ENCODE data around the gene MOB2. TPM values are rescaled to one million over a fixed set of nuclear protein-coding genes. Genes with fewer than 3 reads are reported as not detected.

The MOB2 gene
- total RNA-seq, 2 experiments from 2014 or later, result 34.1 to 34.7 TPM

DNA sequence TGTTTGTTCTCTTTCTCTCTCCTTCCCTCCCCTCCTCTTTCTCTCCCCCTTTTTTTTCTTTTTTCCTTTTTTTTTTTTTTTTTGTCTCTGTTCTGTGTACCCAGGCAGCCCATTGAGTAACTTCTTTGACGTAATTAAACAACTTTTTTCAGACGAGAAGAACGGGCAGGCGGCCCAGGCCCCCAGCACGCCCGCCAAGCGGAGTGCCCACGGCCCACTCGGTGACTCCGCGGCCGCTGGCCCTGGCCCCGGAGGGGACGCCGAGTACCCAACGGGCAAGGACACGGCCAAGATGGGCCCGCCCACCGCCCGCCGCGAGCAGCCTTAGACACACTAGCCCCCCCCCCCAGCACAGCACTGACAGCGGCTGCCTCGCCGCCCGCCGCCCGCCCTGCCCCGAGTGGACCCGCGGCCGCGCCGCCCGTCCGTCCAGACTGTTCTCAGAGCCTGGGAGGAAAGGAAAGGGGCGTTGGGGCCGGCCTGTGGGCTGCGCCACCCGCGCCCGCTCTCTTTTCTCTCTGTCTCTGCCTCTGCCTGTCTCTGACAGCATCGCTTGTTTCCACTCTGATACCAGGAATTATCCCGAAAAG, 26.1 kb downstream of the MOB2 start:
- ATAC-seq, result no peak
- no peak overlapping the region for H3K27ac Mint-ChIP-seq
- CTCF ChIA-PET, result no interaction called here
- no peaks in the 10 kb centered on the region for H3K4me1 Mint-ChIP-seq
- H3K36me3 Mint-ChIP-seq, result no peaks in the 10 kb centered on the region
- H3K9me3 Mint-ChIP-seq (ENCODE audit: low read depth), result no peaks in the 10 kb centered on the region
- no peaks in the 10 kb centered on the region for H3K27me3 Mint-ChIP-seq
- DNase-seq, result no peak
- H3K4me3 Mint-ChIP-seq, result no peak overlapping the region

DNA sequence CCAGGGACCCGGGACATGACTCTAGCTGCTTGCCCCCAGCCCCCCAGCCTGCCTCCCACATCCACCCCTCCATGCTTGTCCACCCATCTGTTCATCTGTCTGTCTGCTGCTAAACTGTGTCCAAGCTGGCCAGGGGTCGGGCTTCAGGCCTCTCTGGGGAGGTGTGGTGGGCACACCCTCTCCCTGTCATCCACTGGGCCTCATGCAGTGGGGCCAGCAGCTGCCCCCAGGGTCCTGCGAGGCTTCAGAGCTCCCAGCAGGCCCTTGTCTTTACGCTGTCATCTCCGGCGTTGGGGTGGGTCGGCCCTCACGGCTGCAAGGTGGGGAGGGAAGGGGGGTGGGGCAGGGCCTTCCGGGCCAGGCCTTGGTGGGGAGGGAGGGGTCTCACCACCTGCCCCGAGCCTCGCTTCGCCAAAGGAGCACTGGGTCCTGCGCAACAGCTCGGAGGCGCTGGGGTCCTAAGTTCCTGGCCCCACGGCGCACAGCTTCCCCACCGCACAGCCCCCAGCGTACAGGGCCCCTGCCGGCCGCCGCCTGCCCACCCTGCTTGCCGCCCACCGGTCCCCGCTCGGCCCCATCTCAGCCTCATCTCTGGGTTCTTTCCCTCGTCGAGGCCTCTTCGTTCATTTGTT, 26.7 kb downstream of the MOB2 start:
- Mint-ChIP-seq H3K27ac (no peak overlapping the region), H3K4me1 (no peaks in the 10 kb centered on the region), H3K36me3 (no peaks in the 10 kb centered on the region), H3K9me3 (ENCODE audit: low read depth) (no peaks in the 10 kb centered on the region), H3K4me3 (no peak overlapping the region), H3K27me3 (no peaks in the 10 kb centered on the region)
- no peak for DNase-seq
- ATAC-seq, result no peak
- CTCF ChIA-PET, result no interaction called here

DNA sequence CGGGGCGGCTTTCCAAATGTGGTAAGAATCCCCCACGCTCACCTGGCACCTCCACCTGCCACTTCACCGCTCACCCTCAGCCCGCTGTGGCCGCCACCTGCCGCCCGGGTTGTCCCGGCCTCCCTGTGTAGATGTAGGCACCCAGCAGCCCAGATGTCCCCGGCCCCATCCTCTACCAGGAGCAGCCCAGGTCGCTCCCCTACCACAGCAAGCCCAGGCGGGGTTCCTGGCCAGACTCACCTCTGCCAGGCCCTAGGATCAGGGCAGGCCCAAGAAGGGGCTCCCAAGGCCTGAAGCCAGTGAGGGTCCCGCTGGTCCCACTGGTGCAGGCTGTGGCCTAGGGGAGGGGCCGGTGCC, 27.4 kb downstream of the MOB2 start:
- no peaks in the 10 kb centered on the region for H3K9me3 Mint-ChIP-seq (ENCODE audit: low read depth)
- H3K36me3 Mint-ChIP-seq, result no peaks in the 10 kb centered on the region
- DNase-seq (no peak), ATAC-seq (no peak)
- H3K27ac Mint-ChIP-seq, result no peak overlapping the region
- H3K27me3 Mint-ChIP-seq, result no peaks in the 10 kb centered on the region
- no peak overlapping the region for H3K4me3 Mint-ChIP-seq
- H3K4me1 Mint-ChIP-seq, result no peaks in the 10 kb centered on the region
- CTCF ChIA-PET, result no interaction called here

DNA sequence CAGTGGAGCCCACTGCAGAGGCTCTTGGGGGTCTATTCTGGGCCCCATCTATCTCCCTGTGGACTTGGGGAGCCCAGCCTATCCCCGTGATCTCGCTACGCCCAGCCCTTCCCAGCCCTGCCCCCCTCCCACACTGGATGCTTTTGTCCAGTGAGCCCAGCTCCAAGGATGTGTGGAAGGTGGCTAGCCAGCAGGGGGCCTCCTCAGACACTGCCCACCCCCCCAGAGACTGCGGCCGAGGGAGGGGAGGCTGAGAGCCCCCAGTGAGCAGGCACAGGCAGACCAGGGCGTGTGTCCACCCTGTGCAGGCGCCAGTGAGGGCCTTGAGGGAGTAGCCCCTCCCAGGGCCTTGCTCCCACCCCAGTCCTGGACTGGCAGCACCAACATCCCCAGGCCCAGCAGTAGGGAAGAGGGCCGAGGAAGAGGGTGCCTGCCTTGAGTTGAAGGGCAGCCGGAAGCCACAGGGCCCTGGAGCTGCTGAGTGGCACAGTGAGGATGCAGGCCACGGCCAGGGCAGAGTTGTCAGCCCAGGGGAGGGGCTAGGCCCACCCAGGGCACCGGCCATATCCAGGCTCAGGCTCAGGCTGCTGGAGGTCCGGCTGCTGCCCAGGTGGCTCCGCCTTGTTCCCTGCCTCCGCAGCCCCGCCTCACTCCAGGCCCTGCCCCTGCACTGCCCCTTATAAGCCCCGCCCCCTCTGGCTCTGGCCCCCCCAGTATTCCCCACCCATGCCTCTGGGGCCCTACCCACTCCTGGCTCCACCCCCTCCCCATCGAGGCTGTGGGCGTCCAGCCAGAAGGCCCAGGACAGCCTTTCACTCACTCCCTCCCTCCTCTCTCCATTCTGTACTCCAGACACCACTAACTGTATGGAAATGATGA, 28.0 kb downstream of the MOB2 start:
- Mint-ChIP-seq H3K27me3 (no peaks in the 10 kb centered on the region), H3K27ac (no peak overlapping the region), H3K4me1 (no peaks in the 10 kb centered on the region), H3K4me3 (no peak overlapping the region), H3K36me3 (no peaks in the 10 kb centered on the region), H3K9me3 (ENCODE audit: low read depth) (no peaks in the 10 kb centered on the region)
- CTCF ChIA-PET, result no interaction called here
- DNase-seq (no peak), ATAC-seq (peak; percentile 13)

DNA sequence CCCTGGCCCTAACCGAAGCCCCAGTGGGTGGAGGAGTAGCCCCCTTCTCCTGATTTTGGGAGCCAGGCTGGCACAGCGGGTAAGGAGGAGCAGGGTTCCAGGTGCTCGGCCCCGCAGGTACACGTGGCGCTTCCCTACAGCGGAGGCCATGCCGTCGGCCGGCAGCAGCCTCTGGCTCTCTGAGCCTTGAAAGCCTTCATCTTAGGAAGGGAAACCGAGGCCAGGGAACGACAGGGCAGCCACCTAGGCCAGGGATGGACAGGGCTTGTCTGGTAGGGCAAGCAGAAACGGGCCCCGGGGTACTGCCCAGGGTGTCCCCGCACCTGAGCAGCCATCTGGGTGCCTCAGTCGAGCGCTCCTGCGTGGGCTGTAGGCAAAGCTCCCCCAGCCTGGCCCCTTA, 28.7 kb downstream of the MOB2 start:
- no peaks in the 10 kb centered on the region for H3K4me1 Mint-ChIP-seq
- H3K27ac Mint-ChIP-seq, result no peak overlapping the region
- no peaks in the 10 kb centered on the region for H3K36me3 Mint-ChIP-seq
- ATAC-seq, result no peak
- no peak overlapping the region for H3K4me3 Mint-ChIP-seq
- H3K9me3 Mint-ChIP-seq (ENCODE audit: low read depth), result no peaks in the 10 kb centered on the region
- CTCF ChIA-PET, result no interaction called here
- H3K27me3 Mint-ChIP-seq, result no peaks in the 10 kb centered on the region
- DNase-seq, result no peak

DNA sequence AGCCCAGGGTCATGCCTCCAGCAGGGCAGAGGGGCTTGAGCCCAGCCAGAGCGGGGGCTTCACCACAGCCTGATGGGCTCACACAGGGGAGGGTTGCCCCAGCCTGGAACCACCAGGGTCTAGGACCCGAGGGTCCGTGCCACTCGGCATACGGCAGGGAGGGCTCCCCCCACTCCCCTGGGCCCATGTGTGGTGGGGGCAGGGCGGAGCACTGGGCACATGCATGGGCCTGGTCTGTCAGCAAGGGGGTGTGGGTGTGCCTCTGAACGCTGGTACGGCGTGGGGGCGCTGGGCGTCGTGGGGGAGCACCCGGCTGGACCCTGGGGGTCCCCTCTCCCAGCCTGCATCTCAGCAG, 29.3 kb downstream of the MOB2 start:
- H3K4me3 Mint-ChIP-seq, result no peak overlapping the region
- DNase-seq (no peak), ATAC-seq (no peak)
- H3K9me3 Mint-ChIP-seq (ENCODE audit: low read depth), result no peaks in the 10 kb centered on the region
- H3K27ac Mint-ChIP-seq, result no peak overlapping the region
- H3K27me3 Mint-ChIP-seq, result no peaks in the 10 kb centered on the region
- no peaks in the 10 kb centered on the region for H3K4me1 Mint-ChIP-seq
- no peaks in the 10 kb centered on the region for H3K36me3 Mint-ChIP-seq
- CTCF ChIA-PET, result no interaction called here

DNA sequence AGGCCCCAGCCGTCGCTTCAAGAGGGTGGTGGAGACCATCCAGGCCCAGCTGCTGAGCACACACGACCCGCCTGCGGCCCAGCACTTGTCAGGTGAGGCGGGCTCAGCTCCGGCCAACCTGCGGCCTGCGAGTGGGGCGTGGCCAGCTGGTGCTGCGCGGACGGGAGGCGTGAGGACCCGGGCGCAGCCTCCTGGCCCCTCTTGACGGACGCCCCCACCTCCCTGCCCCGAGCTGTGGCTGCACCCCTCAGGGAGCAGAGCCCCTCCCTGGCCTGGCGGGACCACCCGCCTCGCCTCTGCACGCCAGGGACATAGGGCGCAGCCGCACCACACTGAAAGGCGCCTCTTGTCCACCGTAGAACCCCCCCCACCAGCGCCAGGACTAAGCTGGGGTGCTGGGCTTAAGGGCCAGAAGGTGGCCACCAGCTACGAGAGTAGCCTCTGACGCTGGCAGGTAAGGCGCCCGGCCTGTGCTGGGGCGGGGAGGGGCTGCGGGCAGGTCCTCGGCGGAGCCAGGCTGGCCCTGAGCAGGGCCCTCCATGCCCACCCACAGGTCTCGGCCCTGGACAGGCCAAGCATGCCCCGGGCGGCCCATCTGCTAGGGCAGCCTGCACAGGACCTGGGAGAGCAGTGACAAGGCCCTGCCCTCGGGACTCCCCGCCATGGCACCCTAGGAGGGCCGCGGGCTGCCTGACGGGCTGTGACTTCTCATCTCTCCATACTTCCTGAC, 29.8 kb downstream of the MOB2 start:
- ATAC-seq (no peak), DNase-seq (no peak)
- Mint-ChIP-seq H3K36me3 (no peaks in the 10 kb centered on the region), H3K4me1 (no peaks in the 10 kb centered on the region), H3K4me3 (no peak overlapping the region), H3K27me3 (no peaks in the 10 kb centered on the region), H3K9me3 (ENCODE audit: low read depth) (no peaks in the 10 kb centered on the region), H3K27ac (no peak overlapping the region)
- CTCF ChIA-PET, result no interaction called here

DNA sequence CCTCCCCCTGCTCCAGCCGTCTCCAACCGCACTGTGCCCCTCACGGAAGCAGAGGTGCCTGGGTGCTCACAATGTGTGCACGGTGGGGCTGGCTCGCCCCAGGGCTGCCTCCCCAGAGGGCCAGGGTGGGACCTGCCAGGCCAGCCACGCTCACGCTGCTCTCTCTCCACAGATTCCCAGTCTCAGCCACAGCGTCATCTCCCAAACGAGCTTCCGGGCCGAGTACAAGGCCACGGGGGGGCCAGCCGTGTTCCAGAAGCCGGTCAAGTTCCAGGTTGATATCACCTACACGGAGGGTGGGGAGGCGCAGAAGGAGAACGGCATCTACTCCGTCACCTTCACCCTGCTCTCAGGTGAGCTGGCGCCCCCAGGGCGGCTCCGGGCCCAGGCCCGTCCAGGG, 30.4 kb downstream of the MOB2 start:
- Mint-ChIP-seq H3K27me3 (no peaks in the 10 kb centered on the region), H3K27ac (no peak overlapping the region), H3K36me3 (no peaks in the 10 kb centered on the region), H3K9me3 (ENCODE audit: low read depth) (no peaks in the 10 kb centered on the region), H3K4me3 (no peak overlapping the region), H3K4me1 (no peaks in the 10 kb centered on the region)
- CTCF ChIA-PET, result no interaction called here
- ATAC-seq, result no peak
- DNase-seq, result no peak

DNA sequence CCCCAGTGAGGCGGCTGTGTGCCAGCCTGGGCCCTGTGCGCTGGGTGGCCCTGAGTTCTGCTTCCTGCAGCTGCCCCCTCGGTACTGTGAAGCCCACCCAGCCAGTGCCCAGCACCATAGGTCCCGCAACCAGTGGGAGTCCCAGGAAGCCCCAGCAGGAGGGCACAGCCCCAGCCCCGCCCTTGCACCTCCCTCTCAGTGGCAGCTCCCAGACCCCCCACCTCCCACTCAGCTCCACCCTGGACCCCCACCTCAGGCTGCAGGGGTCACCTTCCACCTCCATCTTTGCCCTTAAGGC, 30.9 kb downstream of the MOB2 start:
- CTCF ChIA-PET, result no interaction called here

DNA sequence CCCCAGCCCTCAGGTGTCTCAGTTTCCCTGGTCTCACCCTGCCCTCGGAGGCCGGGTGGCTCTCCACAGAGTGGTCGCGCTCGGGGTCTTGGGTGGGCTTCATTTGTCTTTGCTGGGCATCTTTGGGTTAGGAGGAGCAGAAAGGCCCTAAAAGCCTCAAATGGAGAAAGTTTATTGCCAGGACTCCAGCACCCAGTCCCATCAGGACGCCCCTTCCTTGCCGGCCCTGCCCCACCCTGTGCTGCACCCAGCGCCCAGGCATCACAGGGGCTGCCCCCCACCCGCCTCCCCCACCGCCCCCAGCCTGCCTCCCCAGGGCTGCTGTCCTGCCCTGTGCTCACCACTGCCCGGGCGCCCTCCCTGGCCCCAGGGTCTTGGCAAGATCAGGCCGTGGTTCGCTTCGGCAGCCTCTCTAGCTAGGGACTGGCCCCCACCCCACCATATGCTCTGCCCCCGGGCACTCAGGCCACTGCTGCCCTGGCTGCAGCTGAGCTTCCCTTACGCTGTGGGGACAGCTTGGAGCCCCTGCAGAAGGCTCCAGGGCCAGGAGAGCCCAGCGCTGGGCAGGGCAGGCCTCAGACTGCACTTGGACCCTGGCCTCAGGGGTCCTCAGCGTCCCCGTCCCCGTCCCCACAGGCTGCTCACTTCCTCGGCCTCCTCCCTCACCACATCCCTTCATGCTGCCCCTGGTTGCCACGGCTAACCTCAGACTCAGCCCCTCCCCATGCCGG, 31.4 kb downstream of the MOB2 start:
- DNase-seq (no peak), ATAC-seq (no peak)
- Mint-ChIP-seq H3K36me3 (no peaks in the 10 kb centered on the region), H3K9me3 (ENCODE audit: low read depth) (no peaks in the 10 kb centered on the region), H3K4me3 (no peak overlapping the region), H3K27ac (no peak overlapping the region), H3K4me1 (no peaks in the 10 kb centered on the region), H3K27me3 (no peaks in the 10 kb centered on the region)
- CTCF ChIA-PET, result no interaction called here

More for the DNA sequence above, 30.9 kb downstream of the MOB2 start:
- Mint-ChIP-seq H3K36me3 (no peaks in the 10 kb centered on the region), H3K27ac (no peak overlapping the region), H3K9me3 (ENCODE audit: low read depth) (no peaks in the 10 kb centered on the region), H3K27me3 (no peaks in the 10 kb centered on the region), H3K4me3 (no peak overlapping the region), H3K4me1 (no peaks in the 10 kb centered on the region)
- ATAC-seq, result no peak
- DNase-seq, result no peak

DNA sequence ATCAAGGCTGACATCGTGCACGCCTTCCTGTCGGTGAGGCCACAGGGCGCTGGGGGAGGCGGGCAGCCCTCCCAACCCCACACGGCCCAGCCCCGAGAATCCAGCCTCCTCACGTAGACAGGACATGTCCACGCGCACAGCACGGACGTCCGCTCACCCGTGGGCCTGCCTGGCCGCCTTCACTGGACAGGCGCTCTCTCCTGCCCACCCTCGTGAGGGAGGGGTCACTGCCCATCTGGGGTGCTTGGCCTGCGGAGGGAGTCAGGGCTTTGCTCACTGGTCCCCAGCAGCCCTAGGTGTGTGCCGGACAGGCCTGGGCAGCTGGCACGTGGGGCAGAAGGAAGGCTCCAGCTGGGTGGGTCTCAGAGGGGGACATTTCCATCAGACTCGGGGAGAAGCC, 32.0 kb downstream of the MOB2 start:
- Mint-ChIP-seq H3K4me1 (no peaks in the 10 kb centered on the region), H3K36me3 (no peaks in the 10 kb centered on the region), H3K27ac (no peak overlapping the region), H3K4me3 (no peak overlapping the region), H3K27me3 (no peaks in the 10 kb centered on the region), H3K9me3 (ENCODE audit: low read depth) (no peaks in the 10 kb centered on the region)
- ATAC-seq (no peak), DNase-seq (no peak)
- CTCF ChIA-PET, result no interaction called here

DNA sequence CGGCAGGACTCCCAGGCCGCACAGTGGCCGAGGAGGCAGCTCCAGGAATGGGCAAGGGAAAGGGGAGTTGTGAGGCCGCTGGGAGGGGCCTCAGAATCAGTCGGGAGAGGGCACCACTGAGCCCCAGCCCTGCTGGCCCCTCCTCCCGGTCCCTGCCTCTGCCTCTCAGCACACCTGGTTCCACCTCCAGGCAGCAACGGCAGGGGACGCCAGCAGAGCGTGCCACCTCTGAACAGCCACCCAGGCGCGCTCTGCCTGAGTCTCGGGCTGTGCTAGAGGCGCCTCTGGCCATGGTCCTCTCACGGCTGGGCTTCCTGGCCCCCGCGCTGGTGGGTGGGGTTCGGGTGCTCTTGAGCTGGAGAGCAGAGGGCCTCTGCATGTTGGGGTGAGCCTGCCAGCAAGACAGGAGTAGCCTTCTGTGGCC, 33.0 kb downstream of the MOB2 start:
- CTCF ChIA-PET, result no interaction called here

DNA sequence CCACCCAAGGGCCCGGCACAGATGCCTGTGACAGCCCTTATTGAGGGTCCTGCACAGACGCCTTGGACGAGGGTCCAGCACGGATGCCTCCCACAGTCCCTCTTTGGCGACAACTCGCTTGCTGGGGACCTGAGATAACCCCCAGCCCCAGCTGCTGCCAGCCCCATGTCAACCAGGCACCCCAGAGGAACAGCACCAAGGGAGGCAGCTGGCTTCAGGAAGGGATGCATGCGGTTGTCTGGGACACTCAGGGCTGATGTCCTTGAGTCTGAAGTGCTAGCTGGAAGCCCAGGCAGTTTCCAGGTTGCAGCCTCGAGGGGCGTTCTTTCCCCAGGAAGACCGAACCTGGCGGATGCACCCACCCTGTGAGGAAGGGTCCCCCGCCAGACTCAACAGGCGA, 33.8 kb downstream of the MOB2 start:
- CTCF ChIA-PET, result interaction anchor here (1.0 kb wide), 1 partner anchor 94 kb away, joined by 3 read pairs; no protein-coding TSS in a partner anchor
- Mint-ChIP-seq H3K27ac (no peak overlapping the region), H3K4me1 (no peaks in the 10 kb centered on the region), H3K4me3 (no peak overlapping the region), H3K36me3 (no peaks in the 10 kb centered on the region), H3K27me3 (no peaks in the 10 kb centered on the region), H3K9me3 (ENCODE audit: low read depth) (no peaks in the 10 kb centered on the region)
- ATAC-seq (no peak), DNase-seq (no peak)

More for the DNA sequence above, 33.0 kb downstream of the MOB2 start:
- peak; percentile 31 for ATAC-seq
- no peaks in the 10 kb centered on the region for H3K36me3 Mint-ChIP-seq
- no peak overlapping the region for H3K4me3 Mint-ChIP-seq
- H3K4me1 Mint-ChIP-seq, result no peaks in the 10 kb centered on the region
- H3K9me3 Mint-ChIP-seq (ENCODE audit: low read depth), result no peaks in the 10 kb centered on the region
- DNase-seq, result peak; percentile 45
- H3K27me3 Mint-ChIP-seq, result no peaks in the 10 kb centered on the region
- no peak overlapping the region for H3K27ac Mint-ChIP-seq
